ENCODE data around the gene PPP4C.

DNA sequence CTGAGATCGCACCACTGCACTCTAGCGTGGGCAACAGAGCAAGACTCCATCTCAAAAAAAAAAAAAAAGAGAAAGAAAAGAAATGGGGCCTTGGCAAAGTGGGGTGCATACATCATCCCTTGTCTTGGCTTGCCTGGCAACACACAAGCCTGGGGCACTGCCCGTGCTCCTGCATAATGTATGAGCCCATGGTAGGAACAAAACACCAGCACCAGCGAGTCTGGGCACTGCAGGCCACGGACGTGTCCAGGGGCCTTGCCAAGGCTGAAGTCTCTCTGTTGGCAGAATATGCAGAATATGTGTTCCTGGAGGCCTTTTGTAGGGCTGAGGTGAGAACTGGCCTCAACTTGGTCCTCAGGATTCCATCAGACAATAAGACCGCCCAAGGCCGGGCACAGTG lies 25.9 kb upstream of the PPP4C start:
- TF ChIP-seq CTCF (IDR thresholded peaks at IDR 0.05) (no peak), POLR2A (IDR thresholded peaks at IDR 0.05) (no peak)

All from adrenal gland (tissue), 5 donors.